Occipital lobe (tissue), 2 donors: ENCODE measurements around the gene TLX2. TPM values are rescaled to one million over a fixed set of nuclear protein-coding genes. Genes with fewer than 3 reads are reported as not detected.

ENCODE experiments used
- DNase-seq: peaks from one replicate; lab custom pipeline; 2025; lab: John Stamatoyannopoulos, UW
- total RNA-seq: library from RNA; depleted of rRNA; stranded (reverse); fragments of >200 nt; gene quantifications from one replicate; pipeline ENCODE4 v1.2.3, GENCODE V29; 2014

Gene TLX2
- total RNA-seq, 1 donor from 2014 or later, result not detected

GRCh38 chr2:74531666-74532065 is 17.4 kb downstream of the TLX2 start:
- no peak for DNase-seq

- no peak for DNase-seq
These were observed 18.0 kb downstream of the TLX2 start for GRCh38 chr2:74532222-74532621.

- DNase-seq, result no peak
These were observed 19.2 kb downstream of the TLX2 start for GRCh38 chr2:74533464-74533863.

GRCh38 chr2:74534411-74534810 is 20.2 kb downstream of the TLX2 start:
- no peak for DNase-seq

- no peak for DNase-seq
These were observed 21.3 kb downstream of the TLX2 start for GRCh38 chr2:74535440-74535965.

- no peak for DNase-seq
These were observed 22.1 kb downstream of the TLX2 start for GRCh38 chr2:74536166-74536950.

- no peak for DNase-seq
These were observed 22.9 kb downstream of the TLX2 start for GRCh38 chr2:74537140-74537539.

GRCh38 chr2:74538881-74539339 is 24.7 kb downstream of the TLX2 start:
- DNase-seq, result no peak

GRCh38 chr2:74540291-74540690 is 26.0 kb downstream of the TLX2 start:
- DNase-seq, result no peak

GRCh38 chr2:74542978-74543377 is 28.7 kb downstream of the TLX2 start:
- no peak for DNase-seq

GRCh38 chr2:74544634-74545033 is 30.4 kb downstream of the TLX2 start:
- no peak for DNase-seq

GRCh38 chr2:74546004-74546403 is 31.8 kb downstream of the TLX2 start:
- DNase-seq, result no peak

- no peak for DNase-seq
These were observed 34.1 kb downstream of the TLX2 start for GRCh38 chr2:74548285-74548899.

GRCh38 chr2:74548900-74549826 is 34.9 kb downstream of the TLX2 start:
- no peak for DNase-seq

GRCh38 chr2:74550231-74550630 is 36.0 kb downstream of the TLX2 start:
- DNase-seq, result no peak

GRCh38 chr2:74551530-74551929 is 37.3 kb downstream of the TLX2 start:
- no peak for DNase-seq

- no peak for DNase-seq
These were observed 38.0 kb downstream of the TLX2 start for GRCh38 chr2:74551942-74552913.

- no peak for DNase-seq
These were observed 38.9 kb downstream of the TLX2 start for GRCh38 chr2:74552914-74553811.
